HCT116 (cell line): ENCODE data around the gene TIPARP. TPM values are rescaled to one million over a fixed set of nuclear protein-coding genes. Genes with fewer than 3 reads are reported as not detected.

Experiments
- ATAC-seq: fragments of 200-7000 bp; cut with Tn5 transposase; 2 replicates; pipeline ENCODE4 v1.9.1; 2020; ENCODE audit warnings: mild to moderate bottlenecking, moderate library complexity
- BruUV-seq: library from RNA; stranded (reverse); fragments of 400-500 nt; replicated peaks from 2 replicates; lab custom pipeline; 2021; lab: Mats Ljungman, UMichigan
- CTCF ChIA-PET: fragments of 300-600 bp; sonication (Branson Sonifier 250); formaldehyde crosslinking; loops from one replicate; lab custom pipeline; 2021; ENCODE audit warnings: antibody characterized with exemption; lab: Charles Lee
- POLR2A ChIA-PET: fragments of 300-600, 350-600 bp; sonication (Branson Sonifier 250); formaldehyde crosslinking; loops from one replicate; lab custom pipeline; 2021; ENCODE audit warnings: antibody characterized with exemption; lab: Charles Lee
- RAD21 ChIA-PET, 2 experiments: fragments of 300-600 bp; sonication (Branson Sonifier 250); formaldehyde crosslinking; loops; one replicate each; lab custom pipeline; 2023; ENCODE audit warnings: low total read pairs in 2 of 2; ENCODE audit not compliant: uncharacterized antibody in 2 of 2, unreplicated experiment in 2 of 2, low non-redundant PET in 1 of 2; lab: Charles Lee
- DNase-seq: peaks from one replicate; pipeline ENCODE4 v3.0.0-alpha.2; 2010; ENCODE audit warnings: low read depth, low spot score
- H2AFZ ChIP-seq: fragments of 200-600 bp; shearing (Covaris generic), sonication (generic); 2 replicates; pipeline ENCODE4 v1.6.1; 2017; ENCODE audit warnings: low read depth, mixed run types, mixed read lengths, antibody characterized with exemption, low read length; ENCODE audit not compliant: poor library complexity, severe bottlenecking
- H3K27ac ChIP-seq: 2 replicates; pipeline ENCODE4 v1.5.1; 2012; ENCODE audit warnings: low read depth, low read length
- H3K27me3 ChIP-seq: fragments of 200-600 bp; sonication (generic); 2 replicates; pipeline ENCODE4 v1.6.1; 2016; ENCODE audit warnings: mixed run types, low read length, mixed read lengths; ENCODE audit not compliant: insufficient read depth
- H3K36me3 ChIP-seq, 2 experiments: fragments of 200-500 bp in 1 of 2; fragments of 200-600 bp in 1 of 2; sonication (Bioruptor generic) in 1 of 2; sonication (generic) in 1 of 2; 2 replicates each; pipeline versions ENCODE4 v1.5.1 to v1.6.1; 2014 to 2016; ENCODE audit warnings: low read length in 2 of 2, inconsistent platforms in 1 of 2, mixed read lengths in 1 of 2, mixed run types in 1 of 2; ENCODE audit not compliant: insufficient read depth in 2 of 2, control insufficient read depth in 1 of 2
- H3K4me1 ChIP-seq, 2 experiments: fragments of 200-600 bp in 1 of 2; sonication (generic) in 1 of 2; 2 replicates each; pipeline versions ENCODE4 v1.5.1 to v1.6.1; 2012 to 2017; ENCODE audit warnings: low read length in 2 of 2, inconsistent platforms in 1 of 2, mild to moderate bottlenecking in 1 of 2, mixed read lengths in 1 of 2, mixed run types in 1 of 2, moderate library complexity in 1 of 2; ENCODE audit not compliant: insufficient read depth in 2 of 2, control insufficient read depth in 1 of 2
- H3K4me2 ChIP-seq: fragments of 200-600 bp; sonication (generic); 2 replicates; pipeline ENCODE4 v1.6.1; 2017; ENCODE audit warnings: mixed run types, low read length, mixed read lengths
- H3K4me3 ChIP-seq, 2 experiments: fragments of 200-600 bp in 1 of 2; sonication (generic) in 1 of 2; replicated peaks in 1 of 2; 2 replicates each; pipeline ENCODE4 v1.5.1; 2011 to 2016; ENCODE audit warnings: low read length in 2 of 2, control low read depth in 1 of 2, low read depth in 1 of 2, mild to moderate bottlenecking in 1 of 2, mixed read lengths in 1 of 2, mixed run types in 1 of 2
- H3K79me2 ChIP-seq: fragments of 200-600 bp; sonication (generic); 2 replicates; pipeline ENCODE4 v1.6.1; 2017; ENCODE audit warnings: mild to moderate bottlenecking, mixed run types, low read length, moderate library complexity, mixed read lengths; ENCODE audit not compliant: insufficient read depth
- H3K9ac ChIP-seq: fragments of 200-600 bp; sonication (generic); 2 replicates; pipeline ENCODE4 v1.6.1; 2016; ENCODE audit warnings: low read length, mixed read lengths
- H3K9me2 ChIP-seq: fragments of 200-600 bp; sonication (generic), shearing (Covaris generic); 2 replicates; pipeline ENCODE4 v1.6.1; 2017; ENCODE audit warnings: mixed run types, mild to moderate bottlenecking, moderate library complexity; ENCODE audit not compliant: insufficient read depth
- H3K9me3 ChIP-seq, 2 experiments: fragments of 200-500 bp in 1 of 2; fragments of 200-600 bp in 1 of 2; sonication (Bioruptor generic) in 1 of 2; sonication (generic) in 1 of 2; 2 replicates each; pipeline ENCODE4 v1.6.1; 2014 to 2017; ENCODE audit warnings: low read length in 2 of 2, mixed read lengths in 2 of 2, inconsistent platforms in 1 of 2, low read depth in 1 of 2, mild to moderate bottlenecking in 1 of 2, mixed run types in 1 of 2, moderate library complexity in 1 of 2; ENCODE audit not compliant: control insufficient read depth in 1 of 2, insufficient read depth in 1 of 2
- H4K20me1 ChIP-seq: fragments of 200-600 bp; sonication (generic), shearing (Covaris generic); 2 replicates; pipeline ENCODE4 v1.6.1; 2017; ENCODE audit warnings: mixed run types, mild to moderate bottlenecking, moderate library complexity; ENCODE audit not compliant: insufficient read depth
- CBX3 ChIP-seq: IDR thresholded peaks from 2 replicates; pipeline ENCODE4 v1.6.1; 2012; ENCODE audit warnings: low read depth
- EGR1 ChIP-seq: IDR thresholded peaks from 2 replicates; pipeline ENCODE4 v1.6.1; 2012; ENCODE audit warnings: low read depth
- ELF1 ChIP-seq: IDR thresholded peaks from 2 replicates; pipeline ENCODE4 v1.6.1; 2012; ENCODE audit warnings: low read depth, borderline replicate concordance
- EZH2phosphoT487 ChIP-seq: fragments of 200-600 bp; IDR thresholded peaks from 2 replicates; pipeline ENCODE4 v1.6.1; 2018; ENCODE audit warnings: antibody characterized with exemption, borderline replicate concordance
- FOSL1 ChIP-seq: IDR thresholded peaks from 2 replicates; pipeline ENCODE4 v1.6.1; 2012; ENCODE audit warnings: low read depth
- JUND ChIP-seq: IDR thresholded peaks from 2 replicates; pipeline ENCODE4 v1.6.1; 2012
- POLR2AphosphoS5 ChIP-seq: IDR thresholded peaks from 2 replicates; pipeline ENCODE4 v1.6.1; 2011; ENCODE audit warnings: mild to moderate bottlenecking, low read depth, low read length, moderate library complexity
- RAD21 ChIP-seq: IDR thresholded peaks from 2 replicates; pipeline ENCODE4 v1.6.1; 2012; ENCODE audit warnings: low read depth, mild to moderate bottlenecking
- SIN3A ChIP-seq: IDR thresholded peaks from 2 replicates; pipeline ENCODE4 v1.6.1; 2012; ENCODE audit warnings: low read depth
- SP1 ChIP-seq: IDR thresholded peaks from 2 replicates; pipeline ENCODE4 v1.6.1; 2012; ENCODE audit warnings: low read depth
- SRF ChIP-seq: IDR thresholded peaks from 2 replicates; pipeline ENCODE4 v1.6.1; 2012; ENCODE audit warnings: low read depth
- TCF7L2 ChIP-seq: IDR thresholded peaks from 2 replicates; pipeline ENCODE4 v1.7.0; 2011; ENCODE audit warnings: borderline replicate concordance, inconsistent platforms; ENCODE audit not compliant: insufficient read depth, insufficient read length; ENCODE audit errors: extremely low read depth
- YY1 ChIP-seq: IDR thresholded peaks from 2 replicates; pipeline ENCODE4 v1.6.1; 2011; ENCODE audit warnings: low read length, low read depth, moderate library complexity, mild to moderate bottlenecking; ENCODE audit not compliant: insufficient replicate concordance; ENCODE audit errors: extremely low read depth
- ZFX ChIP-seq: fragments of 450-650 bp; IDR thresholded peaks from 2 replicates; pipeline ENCODE4 v1.6.1; 2017
- ZNF274 ChIP-seq: fragments of 200-500 bp; sonication (Bioruptor generic); IDR thresholded peaks from 2 replicates; pipeline ENCODE4 v1.6.1; 2014; ENCODE audit warnings: mild to moderate bottlenecking, low read depth, low read length, inconsistent platforms
- intact Hi-C: fragments of 100-400 bp; cut with micrococcal nuclease; formaldehyde crosslinking; loops from 2 replicates; pipeline ENCODE4 v1.10.0; 2022
- total RNA-seq: library from RNA; stranded (reverse); gene quantifications from one replicate; pipeline ENCODE4 v1.2.1, GENCODE V29; 2021; ENCODE audit not compliant: unreplicated experiment
- TF ChIP-seq, protein P1 (sequence below): IDR thresholded peaks from 2 replicates; pipeline ENCODE4 v1.6.1; 2012
- TF ChIP-seq, protein P2 (sequence below): IDR thresholded peaks from 2 replicates; pipeline ENCODE4 v1.6.1; 2011; ENCODE audit warnings: mild to moderate bottlenecking, low read length, moderate library complexity; ENCODE audit not compliant: insufficient replicate concordance; ENCODE audit errors: extremely low read depth
- TF ChIP-seq, protein P3 (sequence below): IDR thresholded peaks from 2 replicates; pipeline ENCODE4 v1.6.1; 2012

Gene TIPARP
- total RNA-seq, 1 experiment from 2014 or later, result 51.3 TPM

DNA sequence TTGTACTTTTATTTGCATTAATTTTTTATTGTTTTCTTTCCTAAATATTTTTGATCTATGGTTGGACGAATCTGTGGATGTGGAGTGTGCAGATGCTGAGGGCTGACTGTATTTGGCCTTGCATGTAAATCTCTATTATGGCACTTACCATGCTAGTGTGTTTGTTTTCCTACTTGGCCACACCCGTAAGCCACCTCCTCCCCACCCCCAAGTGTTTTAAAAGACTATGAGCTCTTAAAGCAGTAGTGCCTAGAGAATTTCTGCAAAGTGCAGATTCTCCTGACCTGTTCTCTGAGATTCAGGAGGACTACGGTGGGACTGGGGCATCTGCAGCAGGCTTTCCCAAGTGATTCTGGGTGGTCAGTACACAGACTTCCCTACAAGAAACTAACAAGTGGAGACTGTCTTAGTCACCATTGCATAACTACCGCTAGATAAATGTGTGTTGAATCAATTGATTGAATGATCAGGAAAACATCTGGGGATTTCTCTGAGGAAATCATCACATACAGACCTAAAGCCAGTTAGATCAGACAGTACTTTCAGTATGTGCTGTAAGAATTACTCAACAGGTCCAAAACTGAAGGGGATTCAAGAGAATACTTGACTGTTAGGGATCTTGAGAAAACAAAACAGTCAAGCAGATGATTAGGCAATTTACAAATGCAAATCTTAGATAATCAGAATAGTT, 6.2 kb upstream of the TIPARP start:
- Histone ChIP-seq H3K36me3 (no peaks in the 10 kb centered on the region), H3K4me2 (peak overlapping the region; percentile 40), H3K79me2 (no peaks in the 10 kb centered on the region), H3K27me3 (no peaks in the 10 kb centered on the region), H3K9me2 (no peaks in the 10 kb centered on the region), H2AFZ (no peak overlapping the region)
- intact Hi-C loops, result no loop called here
- DNase-seq (no peak), ATAC-seq (peak; percentile 80)
- POLR2A ChIA-PET, result no interaction called here
- TF ChIP-seq, protein P1, sequence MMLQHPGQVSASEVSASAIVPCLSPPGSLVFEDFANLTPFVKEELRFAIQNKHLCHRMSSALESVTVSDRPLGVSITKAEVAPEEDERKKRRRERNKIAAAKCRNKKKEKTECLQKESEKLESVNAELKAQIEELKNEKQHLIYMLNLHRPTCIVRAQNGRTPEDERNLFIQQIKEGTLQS, result no peak
- TF ChIP-seq CBX3 (no peak), POLR2AphosphoS5 (no peak), JUND (no peak), SRF (no peak), FOSL1 (no peak), ZFX (no peak), EZH2phosphoT487 (no peak), SP1 (no peak), TCF7L2 (no peak), ELF1 (no peak), RAD21 (no peak), SIN3A (no peak), YY1 (no peak), EGR1 (no peak), ZNF274 (no peak)
- TF ChIP-seq, protein P2, sequence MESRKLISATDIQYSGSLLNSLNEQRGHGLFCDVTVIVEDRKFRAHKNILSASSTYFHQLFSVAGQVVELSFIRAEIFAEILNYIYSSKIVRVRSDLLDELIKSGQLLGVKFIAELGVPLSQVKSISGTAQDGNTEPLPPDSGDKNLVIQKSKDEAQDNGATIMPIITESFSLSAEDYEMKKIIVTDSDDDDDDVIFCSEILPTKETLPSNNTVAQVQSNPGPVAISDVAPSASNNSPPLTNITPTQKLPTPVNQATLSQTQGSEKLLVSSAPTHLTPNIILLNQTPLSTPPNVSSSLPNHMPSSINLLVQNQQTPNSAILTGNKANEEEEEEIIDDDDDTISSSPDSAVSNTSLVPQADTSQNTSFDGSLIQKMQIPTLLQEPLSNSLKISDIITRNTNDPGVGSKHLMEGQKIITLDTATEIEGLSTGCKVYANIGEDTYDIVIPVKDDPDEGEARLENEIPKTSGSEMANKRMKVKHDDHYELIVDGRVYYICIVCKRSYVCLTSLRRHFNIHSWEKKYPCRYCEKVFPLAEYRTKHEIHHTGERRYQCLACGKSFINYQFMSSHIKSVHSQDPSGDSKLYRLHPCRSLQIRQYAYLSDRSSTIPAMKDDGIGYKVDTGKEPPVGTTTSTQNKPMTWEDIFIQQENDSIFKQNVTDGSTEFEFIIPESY, result no peak
- TF ChIP-seq, protein P3, sequence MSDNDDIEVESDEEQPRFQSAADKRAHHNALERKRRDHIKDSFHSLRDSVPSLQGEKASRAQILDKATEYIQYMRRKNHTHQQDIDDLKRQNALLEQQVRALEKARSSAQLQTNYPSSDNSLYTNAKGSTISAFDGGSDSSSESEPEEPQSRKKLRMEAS, result no peak
- TF ChIP-seq, all 23 proteins: peak for 0
- peaks cover 4 to 16% of the 10 kb centered on the region in 2 experiments; a peak in 3 of 4 replicates for H3K4me1 ChIP-seq
- no peaks in the 10 kb centered on the region for H3K9me3 ChIP-seq
- H3K9ac ChIP-seq, result no peak overlapping the region
- H4K20me1 ChIP-seq, result no peaks in the 10 kb centered on the region
- no peak overlapping the region for H3K27ac ChIP-seq
- no peak overlapping the region for H3K4me3 ChIP-seq
- BruUV-seq, result no TSS peak
- ChIA-PET CTCF (no interaction called here), RAD21 (no interaction called here)
